Stomach smooth muscle (tissue), 2 donors: ENCODE results near the gene DCAF6.

Experiments
- H3K27ac ChIP-seq: one replicate; pipeline ENCODE4 v1.7.0; 2013; ENCODE audit warnings: mild to moderate bottlenecking, low read length, inconsistent platforms
- H3K27me3 ChIP-seq, 2 donors: one replicate each; pipeline ENCODE4 v1.7.0; 2013; ENCODE audit warnings: low read length in 2 of 2; ENCODE audit not compliant: insufficient read depth in 2 of 2, control insufficient read depth in 1 of 2
- H3K36me3 ChIP-seq, 2 donors: one replicate each; pipeline ENCODE4 v1.7.0; 2013; ENCODE audit warnings: low read length in 2 of 2; ENCODE audit not compliant: control insufficient read depth in 2 of 2, insufficient read depth in 2 of 2
- H3K4me1 ChIP-seq: one replicate; pipeline ENCODE4 v1.7.0; 2013; ENCODE audit warnings: low read length; ENCODE audit not compliant: control insufficient read depth, insufficient read depth
- H3K4me3 ChIP-seq, 2 donors: one replicate each; pipeline ENCODE4 v1.7.0; 2013; ENCODE audit warnings: low read length in 2 of 2
- H3K9ac ChIP-seq, 2 donors: one replicate each; pipeline ENCODE4 v1.7.0; 2013; ENCODE audit warnings: low read length in 2 of 2, mild to moderate bottlenecking in 1 of 2
- H3K9me3 ChIP-seq, 2 donors: one replicate each; pipeline ENCODE4 v1.7.0; 2013; ENCODE audit warnings: low read length in 2 of 2; ENCODE audit not compliant: control insufficient read depth in 2 of 2
- donor health status: healthy.
- donor health status: Pancreatic carcinoma.

Gene DCAF6

DNA sequence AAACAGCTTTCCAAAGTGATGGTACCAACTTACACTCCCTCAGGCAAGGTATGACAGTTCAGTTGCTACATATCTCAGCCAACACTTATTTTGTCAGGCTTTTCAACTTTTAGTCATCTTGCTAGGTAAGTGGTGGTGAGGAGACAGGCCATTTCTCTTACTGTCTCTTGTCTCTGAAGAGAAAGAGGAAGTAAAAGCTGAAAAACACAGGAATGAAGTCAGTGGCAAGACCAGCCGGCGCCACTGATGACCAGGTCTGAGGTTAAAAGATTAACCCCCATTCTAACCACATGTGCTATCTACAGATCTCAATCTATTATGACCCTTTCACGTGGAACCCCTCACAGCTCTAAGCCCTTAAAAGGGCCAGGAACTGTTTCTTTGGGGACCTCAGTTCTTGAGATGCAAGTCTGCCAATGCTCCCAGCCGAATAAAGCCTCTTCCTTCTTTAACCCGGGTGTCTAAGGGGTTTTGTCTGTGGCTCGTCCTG lies 26.7 kb upstream of the DCAF6 start:
- H3K9ac ChIP-seq, result no peak overlapping the region
- H3K4me3 ChIP-seq, result no peak overlapping the region
- no peaks in the 10 kb centered on the region for H3K27me3 ChIP-seq
- H3K36me3 ChIP-seq, result peaks cover 2 to 4% of the 10 kb centered on the region in 2 donors
- H3K9me3 ChIP-seq, result no peaks in the 10 kb centered on the region
- no peak overlapping the region for H3K27ac ChIP-seq
- H3K4me1 ChIP-seq, result no peaks in the 10 kb centered on the region

GRCh38 chr1:167910530-167910929 lies 26.0 kb upstream of the DCAF6 start:
- H3K9me3 ChIP-seq, result no peaks in the 10 kb centered on the region
- peaks cover 2 to 4% of the 10 kb centered on the region in 2 donors for H3K36me3 ChIP-seq
- H3K9ac ChIP-seq, result no peak overlapping the region
- no peak overlapping the region for H3K4me3 ChIP-seq
- H3K27ac ChIP-seq, result no peak overlapping the region
- no peaks in the 10 kb centered on the region for H3K4me1 ChIP-seq
- no peaks in the 10 kb centered on the region for H3K27me3 ChIP-seq

DNA sequence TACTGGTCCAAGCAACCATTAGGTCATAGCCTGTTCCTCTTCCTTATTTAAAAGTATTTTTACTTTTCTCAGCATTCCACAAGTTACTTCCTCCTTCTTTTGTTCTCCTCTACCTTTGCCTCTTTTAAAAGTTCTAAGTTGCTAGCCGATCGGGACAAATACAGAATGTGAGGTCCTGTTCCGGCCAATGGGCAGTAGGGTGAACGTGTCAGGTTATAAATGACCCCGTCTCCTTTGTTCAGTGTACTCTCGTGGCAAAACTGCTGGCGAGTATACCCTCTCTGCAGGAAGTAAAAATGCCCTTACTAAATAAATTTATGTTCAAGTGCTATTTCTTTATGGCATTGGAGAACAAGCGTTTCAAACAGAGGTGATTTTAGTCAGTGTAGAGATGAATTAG lies 25.1 kb upstream of the DCAF6 start:
- peaks cover 2 to 6% of the 10 kb centered on the region in 2 donors for H3K36me3 ChIP-seq
- H3K9me3 ChIP-seq, result no peaks in the 10 kb centered on the region
- no peak overlapping the region for H3K9ac ChIP-seq
- no peak overlapping the region for H3K4me3 ChIP-seq
- H3K27ac ChIP-seq, result no peak overlapping the region
- no peaks in the 10 kb centered on the region for H3K27me3 ChIP-seq
- no peaks in the 10 kb centered on the region for H3K4me1 ChIP-seq

DNA sequence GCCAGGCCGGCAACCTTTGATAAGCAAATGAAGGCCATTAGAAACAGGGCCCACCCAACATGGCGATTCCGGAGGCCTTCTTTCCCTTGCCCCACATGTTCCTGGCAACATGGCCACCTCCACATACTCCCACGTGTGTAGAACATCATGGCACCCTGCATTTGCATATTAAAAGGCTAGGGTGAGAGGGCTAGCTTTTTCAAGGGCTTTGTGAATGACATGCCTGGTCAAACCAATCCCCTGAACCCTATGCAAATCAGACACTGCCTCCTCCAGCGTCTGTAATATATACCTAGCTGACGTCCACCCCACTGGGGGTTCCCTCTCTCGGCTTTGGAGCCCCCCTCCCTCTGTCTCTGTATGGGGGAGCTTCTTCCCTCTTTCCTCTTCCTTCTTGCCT lies 24.2 kb upstream of the DCAF6 start:
- no peak overlapping the region for H3K9ac ChIP-seq
- no peaks in the 10 kb centered on the region for H3K27me3 ChIP-seq
- H3K4me1 ChIP-seq, result no peaks in the 10 kb centered on the region

GRCh38 chr1:167913895-167914496 lies 22.5 kb upstream of the DCAF6 start, which contains the start of gene ADCY10:
Gene ADCY10, minus strand, starts transcription at chr1:167914134. Its CDS starts 8,994 bp downstream, at chr1:167905140.
- no peak within 1 kb of the TSS for H3K27ac ChIP-seq
- peaks cover 7 to 8% of the 10 kb centered on the region in 2 donors for H3K36me3 ChIP-seq
- no peak within 1 kb of the TSS for H3K9ac ChIP-seq
- H3K27me3 ChIP-seq, result no peaks in the 10 kb centered on the region
- no peaks in the 10 kb centered on the region for H3K9me3 ChIP-seq
- H3K4me3 ChIP-seq, result no peak within 1 kb of the TSS
- no peaks in the 10 kb centered on the region for H3K4me1 ChIP-seq

More for the DNA sequence above, 24.2 kb upstream of the DCAF6 start:
- Histone ChIP-seq H3K27ac (no peak overlapping the region), H3K36me3 (peaks cover 2 to 8% of the 10 kb centered on the region in 2 donors), H3K9me3 (no peaks in the 10 kb centered on the region), H3K4me3 (no peak overlapping the region)

- Histone ChIP-seq H3K9me3 (no peaks in the 10 kb centered on the region), H3K4me3 (no peak overlapping the region), H3K27ac (no peak overlapping the region), H3K9ac (no peak overlapping the region), H3K27me3 (no peaks in the 10 kb centered on the region), H3K4me1 (no peaks in the 10 kb centered on the region), H3K36me3 (peaks cover 7 to 8% of the 10 kb centered on the region in 2 donors)
Observed at GRCh38 chr1:167915569-167915968, 20.9 kb upstream of the DCAF6 start.

DNA sequence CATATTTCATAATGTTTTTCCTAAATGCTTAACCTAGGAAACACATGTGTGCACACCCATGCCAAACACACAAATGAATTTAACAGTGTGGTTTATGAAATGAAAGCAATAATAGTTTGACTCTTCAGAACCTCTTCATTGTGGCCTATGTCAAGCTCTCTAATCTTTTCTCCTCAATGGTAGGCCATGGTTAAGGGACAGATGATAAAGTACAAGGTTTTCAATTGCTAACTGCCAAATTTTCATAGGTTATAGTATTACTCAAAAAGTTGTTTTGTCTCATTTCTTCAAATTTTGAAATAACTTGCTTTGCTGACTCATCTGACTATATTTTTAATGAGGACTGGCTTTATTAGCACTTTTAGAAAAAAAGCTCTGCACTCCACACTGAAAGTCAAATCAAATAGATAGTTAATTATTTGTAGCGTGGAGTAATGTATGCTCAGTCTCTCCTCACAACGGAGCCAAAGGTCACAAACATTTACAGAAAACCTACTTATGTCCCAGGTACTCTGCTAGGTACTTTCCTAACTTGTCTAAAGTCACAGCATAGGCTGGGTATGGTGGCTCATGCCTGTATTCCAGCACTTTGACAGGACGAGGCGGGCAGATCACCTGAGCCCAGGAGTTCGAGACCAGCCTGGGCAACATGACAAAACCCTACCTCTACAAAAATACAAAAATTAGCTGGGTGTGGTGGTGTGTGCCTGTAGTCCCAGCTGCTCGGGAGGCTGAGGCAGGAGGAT lies 19.5 kb upstream of the DCAF6 start:
- no peaks in the 10 kb centered on the region for H3K9me3 ChIP-seq
- no peak overlapping the region for H3K4me3 ChIP-seq
- H3K27me3 ChIP-seq, result no peaks in the 10 kb centered on the region
- H3K9ac ChIP-seq, result no peak overlapping the region
- no peak overlapping the region for H3K27ac ChIP-seq
- no peaks in the 10 kb centered on the region for H3K4me1 ChIP-seq
- peaks cover 7 to 8% of the 10 kb centered on the region in 2 donors for H3K36me3 ChIP-seq

GRCh38 chr1:167922023-167922422 lies 14.5 kb upstream of the DCAF6 start:
- Histone ChIP-seq H3K4me1 (no peaks in the 10 kb centered on the region), H3K4me3 (no peak overlapping the region), H3K27ac (no peak overlapping the region), H3K36me3 (peaks cover 2 to 5% of the 10 kb centered on the region in 2 donors), H3K9me3 (no peaks in the 10 kb centered on the region), H3K9ac (no peak overlapping the region), H3K27me3 (no peaks in the 10 kb centered on the region)

DNA sequence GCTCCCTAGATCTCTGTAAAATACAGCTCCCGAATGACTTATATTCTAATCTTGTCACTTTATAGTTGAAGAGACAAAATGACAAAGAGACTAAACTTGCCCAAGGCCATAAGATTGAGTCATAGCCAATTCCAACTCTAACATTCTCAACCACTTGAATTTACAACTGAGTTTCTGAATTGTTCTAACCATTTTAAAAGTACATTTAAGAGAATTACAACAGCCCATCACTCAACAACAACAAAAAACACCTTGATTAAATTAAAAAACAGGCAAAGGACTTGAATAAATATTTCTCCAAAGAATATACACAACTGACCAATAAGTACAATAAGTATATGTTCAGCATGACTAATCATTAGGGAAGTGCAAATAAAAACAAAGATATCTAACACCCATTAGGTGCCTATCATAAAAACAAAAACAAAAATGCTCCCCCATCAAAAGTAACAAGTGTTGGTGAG lies 13.8 kb upstream of the DCAF6 start:
- no peak overlapping the region for H3K9ac ChIP-seq
- H3K9me3 ChIP-seq, result no peaks in the 10 kb centered on the region
- H3K4me1 ChIP-seq, result no peaks in the 10 kb centered on the region
- no peaks in the 10 kb centered on the region for H3K27me3 ChIP-seq
- peaks cover 0 to 5% of the 10 kb centered on the region in 2 donors for H3K36me3 ChIP-seq
- no peak overlapping the region for H3K27ac ChIP-seq
- H3K4me3 ChIP-seq, result no peak overlapping the region

DNA sequence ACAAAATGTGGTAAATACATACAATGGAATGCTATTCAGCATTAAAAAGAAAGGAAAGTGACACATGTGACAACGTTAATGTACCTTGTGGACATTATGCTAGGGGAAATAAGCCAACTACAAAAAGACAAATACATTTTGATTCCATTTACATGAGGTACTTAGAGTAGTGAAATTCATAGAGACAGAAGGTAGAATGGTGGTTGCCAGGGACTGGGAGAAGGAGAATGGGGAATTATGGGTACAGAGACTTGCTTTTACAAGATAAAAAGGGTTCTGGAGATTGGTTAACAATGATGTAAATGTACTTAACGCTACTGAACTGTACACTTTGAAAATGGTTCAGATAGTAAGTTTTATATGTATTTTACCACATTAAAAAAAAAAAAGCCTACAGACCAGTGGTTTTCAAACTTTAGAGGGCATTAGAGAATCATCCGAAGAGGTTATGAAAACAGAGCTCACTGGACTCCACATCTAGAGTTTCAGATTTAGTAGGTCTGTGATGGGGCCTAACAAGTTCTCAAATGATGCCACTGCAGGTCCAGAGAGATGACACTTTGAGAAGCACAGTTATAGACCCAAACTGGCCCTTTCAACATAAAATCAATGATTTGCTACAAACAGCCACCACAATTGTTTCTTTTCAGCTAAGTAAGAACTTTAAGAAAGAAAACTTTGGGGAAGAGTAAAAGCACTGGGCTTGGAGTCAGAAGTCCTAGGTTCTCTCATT lies 13.0 kb upstream of the DCAF6 start:
- no peaks in the 10 kb centered on the region for H3K4me1 ChIP-seq
- H3K4me3 ChIP-seq, result no peak overlapping the region
- H3K27me3 ChIP-seq, result no peaks in the 10 kb centered on the region
- H3K9me3 ChIP-seq, result no peaks in the 10 kb centered on the region
- H3K9ac ChIP-seq, result no peak overlapping the region
- H3K36me3 ChIP-seq, result no peaks in the 10 kb centered on the region
- no peak overlapping the region for H3K27ac ChIP-seq
